Heart left ventricle (tissue), 16 donors: Measurements from ENCODE around the gene C6orf118. TPM values are rescaled to one million over a fixed set of nuclear protein-coding genes. Genes with fewer than 3 reads are reported as not detected.

ENCODE experiments used
- ATAC-seq, 4 donors: fragments of 200-7000 bp; cut with Tn5 transposase; one replicate each; pipeline ENCODE4 v1.9.1; 2020 to 2022; ENCODE audit warnings: moderate library complexity in 4 of 4, mild to moderate bottlenecking in 3 of 4, moderate number of reproducible peaks in 1 of 4
- DNase-seq, 5 donors: peaks; one replicate each; pipeline ENCODE4 v3.0.0-alpha.2; 2020
- H3K27ac ChIP-seq, 12 donors: fragments of 200-600 bp; sonication (generic) in 4 of 12; one replicate each; pipeline versions ENCODE4 v1.5.0 to v1.8.0; 2016 to 2022; ENCODE audit warnings: mild to moderate bottlenecking in 2 of 12
- H3K27me3 ChIP-seq, 9 donors: fragments of 200-600 bp; sonication (generic) in 2 of 9; one replicate each; pipeline versions ENCODE4 v1.5.1 to v1.8.0; 2016 to 2022; ENCODE audit warnings: mild to moderate bottlenecking in 3 of 9
- H3K36me3 ChIP-seq, 9 donors: fragments of 200-600 bp; sonication (generic) in 2 of 9; one replicate each; pipeline versions ENCODE4 v1.5.0 to v1.8.0; 2018 to 2022; ENCODE audit warnings: mild to moderate bottlenecking in 2 of 9
- H3K4me1 ChIP-seq, 12 donors: fragments of 200-600 bp; sonication (generic) in 4 of 12; one replicate each; pipeline versions ENCODE4 v1.5.0 to v1.8.0; 2016 to 2022; ENCODE audit warnings: mild to moderate bottlenecking in 3 of 12
- H3K4me3 ChIP-seq, 12 donors: fragments of 200-600 bp; sonication (generic) in 4 of 12; one replicate each; pipeline versions ENCODE4 v1.5.0 to v1.8.0; 2017 to 2022; ENCODE audit warnings: mild to moderate bottlenecking in 9 of 12, moderate library complexity in 4 of 12
- H3K9me3 ChIP-seq, 12 donors: fragments of 200-600 bp; sonication (generic) in 4 of 12; one replicate each; pipeline versions ENCODE4 v1.5.0 to v1.8.0; 2016 to 2022; ENCODE audit warnings: mild to moderate bottlenecking in 1 of 12
- POLR2A ChIP-seq, 2 donors: fragments of 450-650 bp; IDR thresholded peaks; one replicate each; pipeline ENCODE4 v1.6.1; 2017; ENCODE audit warnings: antibody characterized with exemption in 2 of 2, mild to moderate bottlenecking in 2 of 2, moderate library complexity in 2 of 2
- WGBS, 4 donors: extraction: QIAGEN DNeasy Blood & Tissue Kit in 2 of 4; methylation state at CpG; one replicate each; pipeline versions ENCODE4 v1.1.5 to v1.1.7; 2013 to 2018; 5-methylcytosine and 5-hydroxymethylcytosine counted together
- intact Hi-C, 10 donors: fragments of 100-400 bp; cut with DNase I; formaldehyde crosslinking; loops; one replicate each; pipeline versions ENCODE4 v1.11.1 to v1.14.2; 2022
- polyA plus RNA-seq, 2 donors: library from polyadenylated mRNA; stranded (reverse); fragments of 200-250 nt; gene quantifications; one replicate each; pipeline ENCODE4 v1.2.3, GENCODE V29; 2013
- total RNA-seq, 9 donors: library from RNA; depleted of rRNA in 2 of 9; stranded (reverse); fragments of >200 nt in 2 of 9; fragmentation: NEBNext Ultra II Directional in 3 of 9; extraction: Animal tissue kit (Norgen Biotek cat#: 25700) in 3 of 9; gene quantifications; one replicate each; pipeline versions ENCODE4 v1.1.0 to v1.2.4, GENCODE V29; 2016 to 2023
- TF ChIP-seq, protein P1 (sequence below), 12 donors: fragments of 200-600 bp; sonication (generic) in 4 of 12; IDR thresholded peaks; one replicate each; pipeline versions ENCODE4 v1.5.0 to v1.8.0; 2018 to 2022; ENCODE audit warnings: antibody characterized with exemption in 12 of 12, mild to moderate bottlenecking in 5 of 12
- donor health status: ischemic (EF 13 %, LVEDD 7.1; RV severe dilation, severe dysfunction).
- donor health status: healthy with polysubstance abuse.
- donor health status: DM: no; HTN: yes; CAD: no.
- donor health status: DM: no; HTN: no; CAD: no.
- donor health status: ischemic (EF 25% LVEDD 6.9; RV normal size, moderate dysfunction).
- donor health status: ischemic (EF 25% LVEDD 5.7; RV mildly dilated, moderate dysfunction).
- donor health status: healthy.
- donor health status: DM: yes; HTN: yes; CAD: no.
- donor health status: ischemic (EF 35%, LVEDD 5.7; RV mildly dilated, moderate dysfunction).
- donor health status: nonischemic (EF 11% LVEDD 7.7; RV severe dilation, severe dysfunction).
- donor health status: DM: yes; HTN: yes; CAD: no.
- donor health status: PGD.
- donor health status: ischemic (EF 29% LVEDD 5.4; RV normal size, mild dysfunction).
- donor health status: nonischemic (EF 23%, LVEDD 6.1; RV moderate dilation, normal function).

Gene C6orf118
- total and polyA plus RNA-seq, 11 donors: not detected

GRCh38 chr6:165236326-165236725, 73.1 kb downstream of the C6orf118 start:
- Histone ChIP-seq H3K27me3 (no peaks in the 10 kb centered on the region), H3K36me3 (no peaks in the 10 kb centered on the region), H3K4me3 (no peak overlapping the region), H3K27ac (no peak overlapping the region), H3K4me1 (peaks cover 0 to 5% (median 0%) of the 10 kb centered on the region in 12 donors), H3K9me3 (peaks cover 0 to 20% (median 11%) of the 10 kb centered on the region in 12 donors)
- WGBS, 4 donors: 77 to 100% (median 87%) methylated on average over 1 of the region's 1 CpG
- DNase-seq (no peak), ATAC-seq (no peak)
- TF ChIP-seq, protein P1, sequence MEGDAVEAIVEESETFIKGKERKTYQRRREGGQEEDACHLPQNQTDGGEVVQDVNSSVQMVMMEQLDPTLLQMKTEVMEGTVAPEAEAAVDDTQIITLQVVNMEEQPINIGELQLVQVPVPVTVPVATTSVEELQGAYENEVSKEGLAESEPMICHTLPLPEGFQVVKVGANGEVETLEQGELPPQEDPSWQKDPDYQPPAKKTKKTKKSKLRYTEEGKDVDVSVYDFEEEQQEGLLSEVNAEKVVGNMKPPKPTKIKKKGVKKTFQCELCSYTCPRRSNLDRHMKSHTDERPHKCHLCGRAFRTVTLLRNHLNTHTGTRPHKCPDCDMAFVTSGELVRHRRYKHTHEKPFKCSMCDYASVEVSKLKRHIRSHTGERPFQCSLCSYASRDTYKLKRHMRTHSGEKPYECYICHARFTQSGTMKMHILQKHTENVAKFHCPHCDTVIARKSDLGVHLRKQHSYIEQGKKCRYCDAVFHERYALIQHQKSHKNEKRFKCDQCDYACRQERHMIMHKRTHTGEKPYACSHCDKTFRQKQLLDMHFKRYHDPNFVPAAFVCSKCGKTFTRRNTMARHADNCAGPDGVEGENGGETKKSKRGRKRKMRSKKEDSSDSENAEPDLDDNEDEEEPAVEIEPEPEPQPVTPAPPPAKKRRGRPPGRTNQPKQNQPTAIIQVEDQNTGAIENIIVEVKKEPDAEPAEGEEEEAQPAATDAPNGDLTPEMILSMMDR (IDR thresholded peaks at IDR 0.05): no peak
- no peak for TF ChIP-seq POLR2A (IDR thresholded peaks at IDR 0.05)
- intact Hi-C loops: loop anchor here in 1 of 10 donors (10.0 kb wide), 1 partner anchor 312 kb away; no protein-coding TSS in a partner anchor

GRCh38 chr6:165232731-165233488, 76.5 kb downstream of the C6orf118 start:
- ATAC-seq (no peak), DNase-seq (no peak)
- H3K4me1 ChIP-seq: peaks cover 0 to 8% (median 0%) of the 10 kb centered on the region in 12 donors
- intact Hi-C loops: loop anchor here in 2 of 10 donors (5.0 to 10.0 kb wide), 2 partner anchors 306 to 308 kb away; no protein-coding TSS in a partner anchor
- no peak overlapping the region for H3K27ac ChIP-seq
- 58 to 81% (median 73%) methylated on average over 8 of the region's 8 CpGs for WGBS, 4 donors
- H3K4me3 ChIP-seq: no peak overlapping the region
- H3K36me3 ChIP-seq: no peaks in the 10 kb centered on the region
- H3K27me3 ChIP-seq: no peaks in the 10 kb centered on the region
- TF ChIP-seq POLR2A (IDR thresholded peaks at IDR 0.05): no peak
- peaks cover 0 to 20% (median 11%) of the 10 kb centered on the region in 12 donors for H3K9me3 ChIP-seq

DNA sequence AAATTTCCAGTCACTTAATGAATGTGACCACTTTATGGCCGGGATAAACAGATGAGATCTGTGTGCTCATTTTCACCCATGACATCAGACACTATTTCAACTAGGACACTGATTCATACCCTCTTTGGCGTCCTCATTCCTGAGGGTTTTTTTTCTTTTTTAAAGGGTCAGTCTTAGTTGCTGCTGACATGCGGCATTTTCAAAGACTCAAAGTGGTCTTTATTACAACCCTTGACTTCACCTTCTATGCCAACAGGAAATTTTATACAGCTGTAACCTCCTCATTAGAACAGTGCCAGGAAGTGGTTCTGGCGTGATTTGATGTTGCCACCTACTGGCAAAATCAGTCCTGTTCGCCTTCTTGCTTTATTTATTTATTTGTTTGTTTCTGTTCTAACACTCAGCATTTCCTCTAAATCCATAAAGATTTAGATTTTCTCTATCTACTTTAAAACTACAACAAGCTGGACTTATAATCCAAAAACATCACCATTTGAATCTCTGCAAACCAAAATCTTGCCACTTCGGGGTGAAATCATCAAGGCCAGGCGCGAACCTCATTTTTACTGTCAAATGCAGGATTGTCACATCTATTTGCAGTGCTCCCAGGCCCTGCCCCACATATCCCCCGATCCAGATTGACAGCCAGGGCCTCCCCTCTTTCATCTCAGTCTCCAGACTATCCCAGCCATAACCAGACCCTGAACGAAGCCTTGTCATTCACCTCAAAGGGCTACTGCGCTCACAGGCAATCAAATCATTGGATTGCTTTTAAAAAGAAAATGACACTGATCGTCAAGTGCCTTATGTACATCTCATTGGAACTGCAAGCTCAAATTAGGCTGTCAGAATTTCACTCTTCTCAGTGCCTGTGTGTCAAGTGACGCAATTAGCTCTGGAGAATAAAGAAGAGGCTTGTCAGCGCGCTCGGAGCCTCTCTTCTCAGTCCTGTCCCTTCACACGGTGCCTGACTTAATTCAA, 77.5 kb downstream of the C6orf118 start:
- H3K4me3 ChIP-seq: peak overlapping the region in 1 of 12 donors; percentile 5
- DNase-seq: peak in 2 of 5 donors; percentile 15 to 31
- peaks cover 0 to 16% (median 11%) of the 10 kb centered on the region in 12 donors for H3K9me3 ChIP-seq
- H3K27ac ChIP-seq: peak overlapping the region in 3 of 12 donors; percentile 36 to 58 (median 38)
- no peaks in the 10 kb centered on the region for H3K36me3 ChIP-seq
- peaks cover 0 to 8% (median 0%) of the 10 kb centered on the region in 12 donors for H3K4me1 ChIP-seq
- intact Hi-C loops: loop anchor here in 2 of 10 donors (5.0 to 10.0 kb wide), 2 partner anchors 305 to 307 kb away; no protein-coding TSS in a partner anchor
- no peak for TF ChIP-seq POLR2A (IDR thresholded peaks at IDR 0.05)
- TF ChIP-seq, protein P1 (IDR thresholded peaks at IDR 0.05): peak; percentile 21 to 70 (median 52)
- 54 to 60% (median 58%) methylated on average over 17 of the region's 17 CpGs for WGBS, 4 donors
- no peaks in the 10 kb centered on the region for H3K27me3 ChIP-seq
- ATAC-seq: peak; percentile 68 to 88 (median 76)

DNA sequence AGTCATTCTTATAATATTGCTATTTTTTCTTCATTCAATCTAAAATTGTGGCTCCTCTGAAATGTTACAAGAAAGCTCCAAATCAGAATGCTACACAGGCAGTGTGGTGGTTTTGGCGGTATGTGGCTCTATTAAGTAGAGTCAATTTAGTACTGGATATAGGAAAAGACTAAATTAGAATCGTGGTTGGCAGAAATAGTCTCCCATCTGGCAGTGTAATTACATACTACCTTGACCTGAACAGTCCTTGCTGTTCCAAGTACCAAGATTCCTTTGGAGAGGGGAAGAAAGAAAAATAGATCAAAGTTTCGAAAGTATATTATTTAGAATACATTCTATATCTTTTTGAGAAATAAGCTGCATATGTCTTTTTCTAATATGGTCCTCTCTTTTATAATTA, 78.2 kb downstream of the C6orf118 start:
- DNase-seq (no peak), ATAC-seq (peak in 2 of 4 donors; percentile 41 to 61)
- H3K4me3 ChIP-seq: peak overlapping the region in 1 of 12 donors; percentile 5
- 61 to 71% (median 67%) methylated on average over 3 of the region's 3 CpGs for WGBS, 4 donors
- no peaks in the 10 kb centered on the region for H3K27me3 ChIP-seq
- H3K9me3 ChIP-seq: peaks cover 0 to 10% (median 5%) of the 10 kb centered on the region in 12 donors
- H3K36me3 ChIP-seq: no peaks in the 10 kb centered on the region
- H3K27ac ChIP-seq: peak overlapping the region in 4 of 12 donors; percentile 9 to 58 (median 37)
- intact Hi-C loops: loop anchor here in 2 of 10 donors (5.0 to 10.0 kb wide), 2 partner anchors 304 to 306 kb away; no protein-coding TSS in a partner anchor
- TF ChIP-seq, protein P1 (IDR thresholded peaks at IDR 0.05): no peak
- no peak for TF ChIP-seq POLR2A (IDR thresholded peaks at IDR 0.05)
- H3K4me1 ChIP-seq: peaks cover 0 to 8% (median 0%) of the 10 kb centered on the region in 12 donors
